Activated naive CD8-positive, alpha-beta T cell treated with anti-CD3 and anti-CD28 coated beads, Interleukin-2, amount 50 U/mL, for 16 hours (primary cell): ENCODE measurements around the gene RAB40C.
A peak's percentile ranks its signal among the peaks of the same experiment; 100 is the strongest.

ENCODE experiments used
- DNase-seq: peaks from one replicate; pipeline ENCODE4 v3.0.0-alpha.2; 2020; ENCODE audit warnings: low read depth, low spot score

RAB40C gene

GRCh38 chr16:575354-576196 is 14.3 kb upstream of the RAB40C start:
- no peak for DNase-seq

DNA sequence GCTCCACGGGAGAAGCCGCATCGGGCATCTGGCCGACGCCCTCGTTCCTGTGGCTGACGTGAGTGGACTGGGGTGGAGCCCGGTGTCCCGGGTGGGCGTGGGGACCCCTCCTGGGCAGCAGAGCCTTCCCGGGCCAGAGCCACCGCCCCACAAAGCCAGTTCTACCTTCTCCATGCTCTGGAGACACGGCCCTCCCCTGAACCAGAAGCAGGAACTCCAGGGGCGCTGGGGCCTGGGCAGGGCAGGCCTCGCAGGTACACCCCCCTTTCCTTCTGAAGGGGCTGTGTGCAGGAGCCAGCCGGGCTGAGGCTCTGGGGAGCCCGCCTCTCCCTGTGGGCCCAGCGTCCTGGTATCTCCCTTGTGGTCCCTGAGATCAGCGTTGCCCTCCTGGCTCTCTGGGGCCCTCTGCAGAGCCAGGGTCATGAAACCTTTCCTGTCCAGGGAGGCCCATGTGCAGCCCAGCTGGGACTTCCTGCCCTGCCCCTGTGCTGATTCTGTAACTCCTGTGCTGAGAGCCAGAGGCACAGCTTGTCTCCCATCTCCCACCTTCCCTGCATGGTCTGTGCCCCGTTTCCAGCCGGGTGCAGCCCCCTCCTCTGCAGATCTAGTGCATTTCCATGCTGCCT is 13.6 kb upstream of the RAB40C start:
- DNase-seq = no peak

GRCh38 chr16:576823-577201 is 13.1 kb upstream of the RAB40C start:
- DNase-seq = no peak

DNA sequence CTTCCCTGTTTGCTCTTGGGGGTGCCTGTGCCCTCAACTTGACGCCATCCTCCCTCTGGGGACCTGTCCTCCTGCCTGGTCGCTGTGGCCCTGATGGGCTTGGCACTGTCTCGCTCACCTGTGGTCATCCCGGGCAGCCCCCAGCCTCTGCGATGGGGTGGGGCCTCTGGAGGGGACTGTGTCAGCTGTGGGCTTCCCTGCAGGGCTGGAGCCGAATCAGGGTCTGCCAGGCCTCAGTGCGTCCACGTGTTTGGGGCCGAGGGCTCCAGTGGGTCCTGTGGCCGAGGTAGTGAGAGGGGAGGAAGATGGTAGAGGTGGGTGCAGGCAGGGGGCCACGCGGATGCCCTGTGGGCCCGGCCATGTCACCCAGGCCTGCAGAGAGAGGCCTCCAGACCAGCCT is 12.1 kb upstream of the RAB40C start:
- no peak for DNase-seq

DNA sequence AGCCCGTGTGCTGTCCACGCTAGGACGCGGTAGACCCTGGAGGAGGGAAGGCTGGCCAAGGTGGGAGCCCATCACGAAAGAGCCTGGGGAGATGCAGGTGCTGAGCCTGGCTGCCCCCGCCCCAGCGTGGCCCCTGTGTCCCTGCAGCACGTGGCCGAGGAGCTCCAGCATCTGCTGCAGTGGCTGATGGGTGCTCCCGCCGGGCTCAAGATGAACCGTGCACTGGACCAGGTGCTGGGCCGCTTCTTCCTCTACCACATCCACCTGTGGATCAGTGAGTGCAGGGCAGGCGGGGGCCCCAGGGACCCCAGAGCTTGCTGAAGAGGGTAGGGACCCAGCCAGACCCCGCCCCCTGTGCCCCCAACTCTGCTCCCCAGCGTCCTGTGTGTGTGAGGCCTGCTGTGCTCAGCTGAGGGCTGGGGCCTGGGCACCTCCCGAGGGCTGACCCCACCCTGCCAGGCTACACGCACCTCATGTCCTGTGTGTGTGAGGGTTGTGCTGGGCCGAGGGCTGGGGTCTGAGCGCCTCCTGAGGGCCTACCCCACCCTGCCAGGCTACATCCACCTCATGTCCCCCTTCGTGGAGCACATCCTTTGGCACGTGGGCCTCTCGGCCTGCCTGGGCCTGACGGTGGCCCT is 11.5 kb upstream of the RAB40C start:
- DNase-seq = no peak

DNA sequence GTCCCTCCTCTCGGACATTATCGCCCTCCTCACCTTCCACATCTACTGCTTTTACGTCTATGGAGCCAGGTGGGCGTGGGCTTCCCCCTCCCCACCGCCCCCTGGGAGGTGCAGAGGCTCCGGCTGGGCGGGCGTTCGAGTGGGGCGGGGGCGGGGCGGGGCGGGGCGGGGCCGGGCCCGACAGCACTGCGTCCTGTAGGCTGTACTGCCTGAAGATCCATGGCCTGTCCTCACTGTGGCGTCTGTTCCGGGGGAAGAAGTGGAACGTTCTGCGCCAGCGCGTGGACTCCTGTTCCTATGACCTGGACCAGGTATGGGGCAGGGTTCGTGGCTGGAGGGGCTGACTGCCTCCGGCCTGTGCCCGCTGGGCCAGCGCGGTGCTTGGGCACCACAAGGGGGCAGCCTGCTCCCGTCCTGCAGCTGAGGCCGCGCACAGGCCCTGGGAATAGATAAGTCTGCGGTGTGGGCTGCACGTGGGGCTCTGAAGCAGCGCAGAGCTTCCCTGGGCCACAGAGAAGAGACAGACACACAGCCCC is 10.9 kb upstream of the RAB40C start:
- peak; percentile 40 for DNase-seq

DNA sequence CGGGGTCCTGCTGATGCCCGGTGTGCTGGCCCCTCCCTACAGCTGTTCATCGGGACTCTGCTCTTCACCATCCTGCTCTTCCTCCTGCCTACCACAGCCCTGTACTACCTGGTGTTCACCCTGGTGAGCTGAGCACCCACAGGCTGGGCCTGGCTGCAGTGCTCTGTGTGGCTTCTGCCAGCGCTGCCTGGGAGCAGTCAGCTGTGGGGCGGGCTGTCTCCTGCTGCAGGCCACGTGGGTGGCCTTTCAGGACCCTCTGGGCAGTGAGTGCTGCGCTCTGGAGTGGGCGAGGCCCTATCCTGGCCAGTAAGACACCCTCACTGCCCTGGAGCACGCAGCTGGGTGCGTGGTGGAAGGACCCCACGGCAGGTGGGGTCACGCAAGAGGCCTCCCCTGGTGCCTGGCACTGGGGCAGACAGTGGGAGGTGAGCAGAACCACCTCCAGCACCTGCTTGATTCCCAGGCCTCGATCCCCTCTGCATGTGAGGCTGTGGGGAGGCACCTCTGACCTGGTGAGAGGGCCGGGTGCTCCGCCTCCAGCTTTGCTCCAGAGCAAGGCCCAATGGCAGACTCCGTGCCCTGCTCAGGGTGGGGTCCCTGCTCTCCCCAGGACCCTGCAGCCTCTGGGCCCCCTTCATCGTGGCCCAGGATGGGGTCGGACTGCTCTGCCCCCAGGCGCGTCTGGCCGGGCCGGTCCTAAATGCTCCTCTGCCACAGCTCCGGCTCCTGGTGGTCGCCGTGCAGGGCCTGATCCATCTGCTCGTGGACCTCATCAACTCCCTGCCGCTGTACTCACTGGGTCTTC is 9.5 kb upstream of the RAB40C start:
- no peak for DNase-seq

DNA sequence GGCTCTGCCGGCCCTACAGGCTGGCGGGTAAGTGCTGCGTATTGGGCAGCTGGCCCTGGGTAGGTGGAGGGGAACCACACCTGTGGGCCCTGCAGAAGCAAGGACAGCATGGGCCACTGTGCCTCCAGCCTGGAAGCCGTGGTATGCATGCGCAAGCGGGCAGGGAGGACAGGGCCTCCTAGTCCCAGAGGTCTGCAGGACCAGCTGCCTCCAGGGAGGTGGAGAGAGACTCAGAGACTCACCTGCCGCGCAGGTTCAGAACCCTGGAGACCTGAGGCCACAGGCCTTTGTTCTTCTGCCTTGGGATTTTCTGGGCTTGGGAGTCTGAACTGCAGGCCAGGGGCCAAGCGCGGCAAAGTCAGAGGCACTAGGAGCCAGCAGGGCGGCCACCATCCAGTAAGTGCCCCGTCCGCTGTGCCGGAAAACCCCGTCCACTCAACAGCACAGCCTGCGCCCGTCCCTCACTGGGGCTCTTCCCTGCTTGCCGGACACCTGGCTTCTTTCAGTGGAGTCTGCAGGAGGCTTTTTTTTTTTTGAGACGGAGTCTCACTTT is 8.8 kb upstream of the RAB40C start:
- no peak for DNase-seq

DNA sequence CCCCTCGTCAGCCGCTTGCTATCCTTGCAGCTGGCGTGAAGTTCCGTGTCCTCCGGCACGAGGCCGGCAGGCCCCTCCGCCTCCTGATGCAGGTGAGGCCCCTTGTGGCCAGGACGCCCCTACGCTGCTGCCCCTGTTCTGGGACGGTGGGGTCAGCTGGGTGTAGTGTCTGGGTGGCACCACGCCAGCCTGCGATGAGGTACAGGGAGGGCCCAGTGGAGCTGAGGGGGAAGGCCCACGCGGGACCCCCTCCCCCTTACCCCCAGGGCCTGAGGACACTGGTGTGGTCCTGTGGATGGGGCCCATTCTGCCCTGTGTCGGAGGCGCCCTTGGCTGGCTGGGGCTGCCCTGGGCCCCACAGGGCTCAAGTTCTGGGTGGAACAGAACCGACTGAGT is 7.7 kb upstream of the RAB40C start:
- DNase-seq = no peak

GRCh38 chr16:582614-583331 is 7.1 kb upstream of the RAB40C start:
- DNase-seq = no peak

DNA sequence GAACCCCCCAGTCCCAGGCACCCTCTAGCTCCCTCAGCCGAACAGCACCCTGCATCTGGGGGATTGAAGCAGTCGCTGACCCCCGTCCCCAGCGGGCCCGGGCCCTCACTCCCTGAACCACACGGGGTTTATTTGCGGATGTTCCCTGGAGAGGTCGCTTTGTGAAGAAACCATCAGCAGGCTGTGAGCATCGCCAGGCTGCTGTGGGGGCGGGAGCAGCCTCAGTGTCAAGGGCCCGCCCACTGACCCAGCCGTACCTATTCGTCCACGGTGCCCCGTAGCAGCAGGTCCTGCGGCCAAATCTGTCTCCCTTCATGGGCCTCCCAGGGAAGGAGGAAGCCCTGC is 6.4 kb upstream of the RAB40C start:
- no peak for DNase-seq

DNA sequence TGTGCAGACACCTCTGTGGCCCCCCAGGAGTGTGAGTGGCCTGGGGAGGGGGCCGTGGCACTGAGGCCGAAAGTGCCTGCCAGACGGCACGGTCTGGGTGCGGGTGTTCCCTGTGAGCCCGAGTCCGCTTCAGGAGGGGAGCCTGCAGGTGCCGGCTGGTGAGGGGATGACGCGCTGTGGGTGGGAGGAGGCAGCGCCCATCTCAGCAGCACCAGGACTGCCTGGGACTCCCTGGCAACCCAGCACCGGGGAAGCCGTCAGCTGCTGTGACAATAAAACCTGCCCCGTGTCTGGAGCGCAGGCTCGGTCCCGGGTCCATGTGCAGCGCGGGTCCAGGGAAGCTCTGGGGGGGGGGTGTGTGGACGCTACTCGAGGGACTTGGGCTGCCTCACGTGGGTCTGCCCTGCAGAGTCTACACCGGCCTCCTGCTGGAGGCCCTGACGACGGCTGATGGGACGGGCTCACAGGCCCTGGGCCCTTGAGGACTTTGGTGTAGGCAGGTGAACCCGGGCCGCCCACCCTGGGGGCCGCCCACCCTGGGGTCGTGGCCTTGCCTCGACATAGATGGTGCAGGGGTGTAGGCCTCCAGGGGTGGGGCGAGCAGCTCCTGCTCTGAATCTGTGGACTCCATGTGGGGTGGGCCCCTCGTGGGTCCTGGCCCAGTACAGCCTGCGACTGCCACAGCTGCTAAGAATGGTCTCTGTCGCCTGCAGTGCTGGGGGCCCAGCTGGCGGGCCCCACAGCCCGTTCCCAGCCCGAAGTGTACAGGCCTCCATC is 5.9 kb upstream of the RAB40C start:
- no peak for DNase-seq

GRCh38 chr16:585351-585750 is 4.5 kb upstream of the RAB40C start:
- no peak for DNase-seq

- DNase-seq = no peak
Observed at GRCh38 chr16:586047-586644, 3.7 kb upstream of the RAB40C start.

DNA sequence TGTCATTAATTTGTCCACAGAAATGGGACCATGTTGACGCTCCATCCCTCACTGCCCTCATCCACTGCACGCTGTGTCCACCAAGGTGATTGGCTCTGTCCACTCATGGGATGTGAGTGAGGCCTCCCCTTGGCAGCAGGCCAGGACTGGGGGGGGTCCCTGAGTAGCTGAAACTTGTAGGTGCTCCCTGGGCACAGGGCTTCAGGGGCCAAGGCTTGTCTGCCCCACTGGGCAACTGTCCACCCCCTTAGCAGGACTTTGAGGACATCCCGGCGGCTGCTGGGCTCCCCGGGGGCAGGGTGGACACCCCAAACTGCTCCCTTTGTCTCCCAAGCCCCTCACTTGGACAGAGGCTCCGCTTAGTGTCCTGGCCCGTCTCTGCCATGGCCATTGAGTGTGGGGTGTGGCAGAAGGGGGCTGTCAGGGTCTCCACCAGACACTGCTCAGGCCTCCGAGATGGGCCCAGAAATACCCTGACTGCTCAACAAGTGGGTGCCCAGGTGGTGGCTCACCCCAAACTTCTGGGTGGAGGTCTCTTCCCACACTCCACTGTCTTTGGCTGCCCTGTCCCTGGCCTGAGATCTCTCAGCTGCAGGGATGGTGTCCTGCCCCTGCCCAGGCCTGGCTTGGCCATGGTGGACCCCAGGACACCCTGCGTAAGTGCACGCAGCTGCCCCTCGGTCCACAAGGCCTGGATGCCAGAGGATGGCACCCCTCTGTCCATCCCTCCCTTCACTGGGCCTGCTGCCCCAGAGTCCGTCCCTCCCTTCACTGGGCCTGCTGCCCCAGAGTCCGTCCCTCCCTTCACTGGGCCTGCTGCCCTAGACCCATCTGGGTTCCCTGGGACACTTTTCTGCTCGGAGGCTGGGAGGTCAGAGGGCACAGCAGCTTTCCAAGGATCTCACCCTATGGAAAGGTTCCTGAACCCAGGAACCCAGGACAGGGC is 2.9 kb upstream of the RAB40C start:
- no peak for DNase-seq

GRCh38 chr16:588639-588888 is 1.3 kb upstream of the RAB40C start:
- DNase-seq = no peak

DNA sequence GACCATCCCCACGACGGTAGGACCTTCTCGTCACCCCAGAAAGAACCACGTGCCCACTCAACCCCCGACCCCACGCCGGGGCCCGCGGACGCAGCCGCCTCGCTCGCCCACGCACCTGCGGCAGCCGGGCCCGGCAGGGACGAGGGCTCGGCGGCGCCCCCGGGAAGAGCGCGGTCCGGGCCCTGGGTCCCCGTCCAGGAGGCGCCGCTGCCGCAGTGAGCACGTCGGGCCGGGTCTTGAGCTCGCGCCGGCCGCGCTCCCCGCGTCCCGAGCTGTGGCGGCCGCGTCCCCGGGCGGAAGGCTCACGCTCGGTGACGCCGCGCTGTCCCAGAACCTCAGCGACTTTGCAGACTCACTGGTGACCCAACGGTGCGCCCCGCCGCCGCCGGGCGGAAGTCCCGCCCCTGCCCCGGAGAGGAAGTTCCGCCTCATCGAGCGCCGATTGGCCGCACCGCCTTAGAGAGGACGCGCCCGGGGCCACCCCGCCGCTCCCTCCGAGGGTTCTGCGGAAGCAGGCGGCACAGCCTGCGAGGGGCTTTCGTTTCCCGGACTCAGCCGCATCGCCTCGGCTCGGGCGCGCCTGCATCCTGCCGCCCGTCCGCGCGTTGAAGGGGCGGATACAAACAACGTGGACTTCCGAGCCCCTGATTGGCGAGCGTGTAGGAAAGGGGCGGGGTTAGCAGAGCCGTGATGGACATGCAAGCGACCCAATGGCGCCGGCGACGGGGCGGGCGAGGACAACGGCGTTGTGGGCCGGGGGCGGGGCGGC is 793 bp upstream of the RAB40C start:
- peak; percentile 91 for DNase-seq

GRCh38 chr16:590188-590814 is 435 bp downstream of the RAB40C start:
- no peak for DNase-seq
